Suprapubic skin (tissue), 4 donors: ENCODE measurements around the gene TOMM40L.

Experiments
- POLR2A ChIP-seq, 2 donors: fragments of 450-650 bp; IDR thresholded peaks; one replicate each; pipeline ENCODE4 v1.6.1; 2017; ENCODE audit warnings: antibody characterized with exemption in 2 of 2, mild to moderate bottlenecking in 2 of 2, moderate library complexity in 2 of 2
- POLR2AphosphoS5 ChIP-seq, 3 donors: sonication (generic); formaldehyde crosslinking; IDR thresholded peaks; one replicate each; pipeline ENCODE4 v1.6.1; 2017; ENCODE audit warnings: antibody characterized with exemption in 3 of 3

- TF ChIP-seq POLR2AphosphoS5 (IDR thresholded peaks at IDR 0.05), result no peak
- no peak for TF ChIP-seq POLR2A (IDR thresholded peaks at IDR 0.05)
Measured at GRCh38 chr1:161238039-161238473, 12.2 kb downstream of the TOMM40L start, which contains the start of gene NR1I3.
